Left lobe of liver (tissue), 2 donors: Measurements from ENCODE around the gene MYO3B. TPM values are rescaled to one million over a fixed set of nuclear protein-coding genes. Genes with fewer than 3 reads are reported as not detected.
"Not testable (repeated sequence)": the region's sequence is repeated elsewhere in the genome, so short reads cannot be mapped to it uniquely, and the experiment has no call there.

Source experiments
- ATAC-seq: fragments of 200-7000 bp; cut with Tn5 transposase; one replicate; pipeline ENCODE4 v1.9.1; 2020; ENCODE audit warnings: mild to moderate bottlenecking, moderate library complexity
- DNase-seq: peaks from one replicate; pipeline ENCODE4 v3.0.0-alpha.2; 2020; ENCODE audit warnings: low spot score
- total RNA-seq: library from RNA; stranded (reverse); gene quantifications from one replicate; pipeline ENCODE4 v1.2.1, GENCODE V29; 2021
- donor health status: DM: no; HTN: no; CAD: no; lungs with moderate emphysema.
- donor health status: DM: no; HTN: yes; CAD: no.

Gene MYO3B
- total RNA-seq, 1 donor from 2014 or later, result not detected

DNA sequence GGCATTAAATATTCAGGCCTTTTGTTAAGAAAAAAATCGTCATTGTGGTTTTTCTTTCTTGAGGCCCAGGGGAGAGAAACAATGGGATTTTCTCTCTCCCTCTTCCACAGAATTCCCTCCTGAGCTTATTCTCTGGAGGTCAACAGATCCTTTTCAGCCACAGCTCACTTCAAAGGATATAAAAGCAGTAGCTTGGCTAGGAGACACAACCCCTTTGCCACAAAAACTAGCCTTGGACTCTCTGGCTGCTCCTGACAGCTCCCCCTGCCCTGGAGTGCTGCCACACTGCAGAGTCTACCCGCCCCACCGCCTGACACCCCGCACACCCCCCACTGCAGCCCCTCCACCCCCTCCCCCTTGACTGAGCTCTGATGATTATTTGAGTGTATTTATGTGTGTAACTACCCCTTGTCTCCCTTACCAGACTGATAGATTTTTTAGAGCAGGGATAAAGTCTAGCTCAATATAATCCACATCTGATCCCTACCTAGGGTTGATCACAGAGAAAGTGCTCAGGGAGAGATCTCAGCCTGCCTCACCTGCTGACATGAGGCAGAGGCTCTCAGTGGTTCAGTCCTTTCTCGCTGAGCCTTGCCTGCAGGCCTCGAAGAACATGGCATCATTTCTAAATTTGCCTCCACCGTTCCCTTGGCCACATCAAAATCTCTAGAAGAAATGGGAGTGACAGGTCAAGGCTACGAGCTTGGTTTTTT lies 405.0 kb downstream of the MYO3B start:
- DNase-seq (no peak), ATAC-seq (no peak)

- ATAC-seq (no peak), DNase-seq (no peak)
These were observed 407.1 kb downstream of the MYO3B start for GRCh38 chr2:170585067-170585466.

DNA sequence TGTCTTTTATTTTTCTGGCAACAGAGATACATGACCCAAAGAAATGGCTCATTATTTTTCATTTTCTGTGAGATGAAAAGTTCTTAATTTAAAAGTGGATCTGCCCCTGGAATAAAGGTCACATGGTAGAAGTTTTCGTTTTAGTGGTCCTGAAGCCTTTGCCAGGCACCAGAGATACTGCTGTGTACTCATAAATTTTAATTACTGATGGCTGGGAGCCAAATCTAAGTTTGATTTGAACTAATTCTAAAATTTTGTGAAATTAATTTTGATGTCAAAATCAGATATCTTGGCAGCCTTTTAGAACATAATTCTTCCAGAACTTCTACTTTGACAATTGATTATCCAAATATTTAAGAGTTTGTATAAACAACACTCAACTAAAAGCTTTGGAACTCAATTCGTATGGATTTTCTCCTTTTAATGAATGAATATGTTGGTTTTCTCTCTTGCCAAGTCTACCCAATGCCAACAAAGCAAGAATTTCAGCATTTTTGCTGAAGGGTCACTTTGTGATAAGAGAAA lies 408.7 kb downstream of the MYO3B start:
- ATAC-seq (no peak), DNase-seq (no peak)

GRCh38 chr2:170587117-170587516 lies 409.2 kb downstream of the MYO3B start:
- ATAC-seq (no peak), DNase-seq (no peak)

GRCh38 chr2:170587922-170588321 lies 410.0 kb downstream of the MYO3B start:
- ATAC-seq, result no peak

GRCh38 chr2:170588729-170589128 lies 410.8 kb downstream of the MYO3B start:
- DNase-seq (no peak), ATAC-seq (no peak)

More at GRCh38 chr2:170587922-170588321, 410.0 kb downstream of the MYO3B start:
- no peak for DNase-seq

- no peak for ATAC-seq
- no peak for DNase-seq
These were observed 418.6 kb downstream of the MYO3B start for GRCh38 chr2:170596576-170596975.

- ATAC-seq (no peak), DNase-seq (no peak)
These were observed 420.1 kb downstream of the MYO3B start for GRCh38 chr2:170598067-170598395.

- DNase-seq, result no peak
- ATAC-seq, result no peak
These were observed 423.5 kb downstream of the MYO3B start for GRCh38 chr2:170601489-170601888.

DNA sequence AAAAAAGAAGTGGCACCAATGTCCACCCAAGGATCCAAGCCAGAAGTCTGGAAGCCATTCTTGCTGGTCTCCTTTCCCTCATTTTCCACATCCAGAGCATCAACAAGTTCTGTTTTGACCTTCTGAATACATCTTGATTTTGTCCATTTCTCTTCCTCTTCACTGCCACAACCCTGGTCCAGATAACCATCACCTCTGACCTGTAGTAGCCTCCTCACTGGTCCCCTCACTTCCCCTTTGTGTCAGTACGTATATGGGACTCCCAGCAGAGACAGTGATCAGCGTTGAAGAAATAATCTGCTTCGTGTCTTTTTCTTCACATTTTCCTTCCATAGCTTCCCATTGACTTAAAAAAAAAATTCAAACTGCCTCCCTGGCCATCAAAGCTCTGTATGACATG lies 427.9 kb downstream of the MYO3B start:
- ATAC-seq, result no peak
- no peak for DNase-seq

DNA sequence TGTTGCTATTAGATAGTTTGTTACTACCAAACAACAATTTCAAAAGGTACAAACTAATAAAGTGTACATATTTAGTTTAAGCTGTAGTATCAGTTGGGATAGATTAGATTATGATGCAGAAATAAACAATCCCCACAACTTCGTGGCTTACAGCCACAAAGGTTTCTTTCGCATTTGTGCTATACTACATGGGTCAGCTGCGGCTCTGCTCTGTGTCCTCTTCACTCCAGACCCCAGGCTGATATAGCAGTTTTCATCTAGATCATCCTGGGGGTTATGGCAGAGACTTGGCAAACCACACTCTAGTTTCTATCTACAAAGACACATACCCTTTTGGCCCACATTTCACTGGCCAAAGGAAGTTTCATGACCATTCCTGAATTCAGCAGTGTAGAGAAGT lies 429.2 kb downstream of the MYO3B start:
- no peak for ATAC-seq
- DNase-seq, result no peak

- DNase-seq, result no peak
- no peak for ATAC-seq
These were observed 432.7 kb downstream of the MYO3B start for GRCh38 chr2:170610615-170611014.

DNA sequence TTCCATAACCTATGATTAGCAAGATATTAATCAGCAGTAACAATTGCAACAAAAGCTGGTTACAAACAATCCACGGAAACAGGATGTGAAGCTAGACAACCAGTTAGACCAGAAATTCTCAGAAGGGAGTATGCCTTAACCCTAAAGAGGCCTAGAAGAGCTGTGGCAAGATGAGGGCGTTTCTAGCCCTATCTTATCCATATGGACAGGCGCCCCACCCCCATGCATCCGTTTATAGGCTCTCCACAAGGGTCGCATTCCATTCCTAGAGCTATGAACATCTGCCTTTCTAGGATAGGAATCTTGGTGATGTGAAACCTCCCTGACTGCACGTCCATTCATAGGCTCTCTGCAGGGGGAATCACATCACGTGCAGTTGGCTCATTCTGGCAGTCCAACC lies 441.0 kb downstream of the MYO3B start:
- ATAC-seq, DNase-seq: not testable (repeated sequence)

- not testable (repeated sequence) for DNase-seq, ATAC-seq
These were observed 457.1 kb downstream of the MYO3B start for GRCh38 chr2:170635094-170635493.

DNA sequence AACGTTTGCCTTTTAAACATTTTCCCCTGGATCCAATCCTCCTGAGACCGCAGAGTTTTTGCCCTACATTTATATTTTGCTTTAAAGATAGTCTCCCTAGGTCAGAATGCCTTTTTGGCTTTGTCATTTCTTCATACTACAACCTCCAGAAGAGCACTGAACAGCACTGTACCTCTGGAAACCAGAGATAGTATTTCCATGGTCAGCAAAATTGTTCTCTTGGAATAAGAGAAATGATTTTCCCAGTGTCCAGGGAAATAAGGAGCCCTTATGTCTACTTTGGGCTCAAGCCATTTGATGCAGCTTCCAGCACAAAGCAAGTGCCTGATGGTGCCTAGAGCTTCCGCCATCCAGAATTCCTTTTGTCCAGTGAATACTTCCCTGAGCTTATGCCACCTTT lies 461.7 kb downstream of the MYO3B start:
- DNase-seq (no peak), ATAC-seq (no peak)

GRCh38 chr2:170641961-170642360 lies 464.0 kb downstream of the MYO3B start:
- ATAC-seq (no peak), DNase-seq (no peak)

DNA sequence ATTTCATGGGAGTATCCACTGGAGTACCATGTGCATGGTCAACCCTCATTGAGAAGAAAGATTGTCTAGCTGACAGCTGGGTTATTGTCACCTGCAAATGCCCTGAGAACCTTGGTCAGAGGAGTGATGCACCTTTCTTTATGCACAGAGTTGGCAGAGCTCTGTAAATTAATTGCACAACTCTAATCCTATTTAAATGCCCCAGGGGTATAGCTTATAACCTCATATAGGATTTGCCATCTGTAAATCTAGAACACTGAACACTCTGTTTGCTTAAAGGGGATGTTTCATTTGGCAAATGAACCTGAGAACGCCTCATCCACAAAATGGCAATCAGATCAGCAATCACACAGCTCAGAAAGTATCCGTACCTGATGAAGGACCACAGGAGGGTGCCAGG lies 465.4 kb downstream of the MYO3B start:
- ATAC-seq (no peak), DNase-seq (no peak)

DNA sequence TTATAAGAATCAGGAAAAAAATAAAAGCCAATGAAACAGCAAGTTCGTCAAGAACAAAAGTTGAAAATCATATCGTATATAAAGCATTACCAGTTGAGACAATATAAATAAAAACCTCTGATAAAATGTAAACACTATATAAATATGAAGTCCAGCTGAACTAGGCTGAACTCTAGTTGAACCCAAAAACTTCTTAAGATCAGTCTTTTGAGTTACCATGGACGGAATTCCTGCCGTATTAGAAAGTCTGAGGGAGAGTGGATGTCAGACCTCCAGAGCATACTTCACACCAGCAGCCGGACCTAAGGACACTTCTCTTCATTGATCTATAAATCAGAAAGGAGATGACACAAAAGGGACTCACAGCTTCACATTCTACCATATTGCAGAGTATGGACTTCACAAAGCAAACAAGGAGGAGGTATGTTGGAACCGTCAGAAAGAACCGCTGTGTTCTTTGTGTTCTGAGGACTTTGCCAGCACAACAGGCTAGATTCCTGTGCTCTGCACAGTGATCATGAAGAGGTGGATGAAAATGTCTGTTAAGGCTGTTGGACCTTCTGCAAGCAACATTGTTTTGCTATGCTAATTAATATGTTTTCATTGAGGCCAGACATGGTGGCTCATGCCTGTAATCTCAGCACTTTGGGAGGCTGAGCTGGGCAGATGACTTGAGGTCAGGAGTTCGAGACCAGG lies 469.9 kb downstream of the MYO3B start:
- ATAC-seq (no peak), DNase-seq (no peak)

- ATAC-seq (no peak), DNase-seq (no peak)
These were observed 473.8 kb downstream of the MYO3B start for GRCh38 chr2:170651624-170652325.

DNA sequence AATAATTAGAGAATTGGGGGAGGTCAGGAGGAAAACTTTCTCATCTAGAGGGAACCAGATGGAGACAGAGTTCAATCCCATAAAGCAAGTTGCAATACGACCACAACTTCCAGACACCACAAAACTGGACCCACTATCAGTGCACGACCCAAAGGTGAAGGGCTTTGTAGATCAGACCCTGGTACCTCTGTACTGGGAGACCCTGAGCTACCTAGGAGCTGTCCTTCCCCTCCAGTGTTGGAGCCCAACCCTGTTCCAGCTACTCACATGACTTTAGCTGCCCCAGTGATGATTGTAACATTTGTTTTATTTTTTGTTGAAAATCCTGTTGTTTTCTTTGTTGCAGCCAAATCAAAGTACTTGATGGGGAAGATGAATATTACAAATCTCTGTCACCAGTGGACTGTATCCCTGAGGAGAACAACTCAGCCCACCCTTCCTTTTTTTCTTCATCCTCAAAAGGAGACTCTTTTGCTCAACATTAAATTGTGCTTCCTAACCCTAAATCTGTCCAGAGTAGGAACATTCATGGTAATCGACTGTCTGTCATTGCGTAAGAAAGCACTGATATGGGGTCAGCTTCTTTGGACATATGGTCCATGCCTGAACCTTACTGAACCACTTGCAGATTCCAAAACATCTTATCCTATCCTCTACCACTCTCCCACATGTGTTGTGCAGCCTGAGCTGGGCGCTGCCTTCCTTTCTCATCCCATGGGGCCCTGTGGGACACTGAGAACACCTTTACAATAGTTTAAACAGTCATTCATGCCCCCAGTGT lies 474.9 kb downstream of the MYO3B start:
- DNase-seq (no peak), ATAC-seq (no peak)

GRCh38 chr2:170656669-170657068 lies 478.7 kb downstream of the MYO3B start:
- ATAC-seq (no peak), DNase-seq (no peak)
